Peyer's patch (tissue), 4 donors: ENCODE data around the gene TSEN34.
"Not testable (repeated sequence)": the region's sequence is repeated elsewhere in the genome, so short reads cannot be mapped to it uniquely, and the experiment has no call there.

Source experiments
- POLR2A ChIP-seq, 2 donors: fragments of 450-650 bp; IDR thresholded peaks; one replicate each; pipeline ENCODE4 v1.5.1; 2017; ENCODE audit warnings: antibody characterized with exemption in 2 of 2, mild to moderate bottlenecking in 2 of 2, moderate library complexity in 2 of 2
- TF ChIP-seq, protein P1 (sequence below), 6 experiments: fragments of 450-650 bp in 4 of 6; fragments of 200-600 bp in 2 of 6; sonication (generic) in 1 of 6; IDR thresholded peaks; one replicate each; pipeline ENCODE4 v1.5.1; 2017 to 2019; ENCODE audit warnings: antibody characterized with exemption in 6 of 6, mild to moderate bottlenecking in 3 of 6, moderate library complexity in 1 of 6

DNA sequence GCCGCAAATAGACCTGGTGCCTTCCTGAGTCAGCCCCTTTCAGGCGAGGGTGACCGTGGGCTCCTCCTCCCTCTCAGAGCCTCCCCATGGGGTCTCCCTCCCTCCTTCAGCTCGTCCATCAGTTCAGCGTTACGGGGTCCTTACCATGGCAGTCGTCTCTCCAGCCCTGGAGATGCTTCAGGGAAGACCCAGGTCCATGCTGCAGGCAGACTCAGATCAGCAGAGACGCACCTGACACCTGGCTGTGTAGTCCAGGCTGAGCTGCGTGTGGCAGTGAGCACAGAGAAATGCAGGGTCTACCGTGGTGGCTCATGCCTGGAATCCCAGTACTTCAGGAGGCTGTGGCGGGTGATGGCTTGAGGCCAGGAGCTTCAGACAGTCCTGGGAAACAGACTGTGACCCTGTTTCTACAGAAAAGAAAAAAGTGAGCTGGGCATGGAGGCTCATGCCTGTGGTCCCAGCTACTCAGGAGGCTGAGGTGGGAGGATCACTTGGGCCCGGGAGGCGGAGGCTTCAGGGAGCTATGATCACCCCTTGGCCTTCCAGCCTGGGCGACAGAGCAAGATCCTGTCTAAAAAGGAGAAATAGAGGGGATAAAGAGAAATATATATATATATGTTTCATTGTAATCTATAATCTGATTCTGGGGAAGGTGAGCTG lies 32.3 kb downstream of the TSEN34 start:
- TF ChIP-seq, protein P1, sequence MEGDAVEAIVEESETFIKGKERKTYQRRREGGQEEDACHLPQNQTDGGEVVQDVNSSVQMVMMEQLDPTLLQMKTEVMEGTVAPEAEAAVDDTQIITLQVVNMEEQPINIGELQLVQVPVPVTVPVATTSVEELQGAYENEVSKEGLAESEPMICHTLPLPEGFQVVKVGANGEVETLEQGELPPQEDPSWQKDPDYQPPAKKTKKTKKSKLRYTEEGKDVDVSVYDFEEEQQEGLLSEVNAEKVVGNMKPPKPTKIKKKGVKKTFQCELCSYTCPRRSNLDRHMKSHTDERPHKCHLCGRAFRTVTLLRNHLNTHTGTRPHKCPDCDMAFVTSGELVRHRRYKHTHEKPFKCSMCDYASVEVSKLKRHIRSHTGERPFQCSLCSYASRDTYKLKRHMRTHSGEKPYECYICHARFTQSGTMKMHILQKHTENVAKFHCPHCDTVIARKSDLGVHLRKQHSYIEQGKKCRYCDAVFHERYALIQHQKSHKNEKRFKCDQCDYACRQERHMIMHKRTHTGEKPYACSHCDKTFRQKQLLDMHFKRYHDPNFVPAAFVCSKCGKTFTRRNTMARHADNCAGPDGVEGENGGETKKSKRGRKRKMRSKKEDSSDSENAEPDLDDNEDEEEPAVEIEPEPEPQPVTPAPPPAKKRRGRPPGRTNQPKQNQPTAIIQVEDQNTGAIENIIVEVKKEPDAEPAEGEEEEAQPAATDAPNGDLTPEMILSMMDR (IDR thresholded peaks at IDR 0.05), result not testable (repeated sequence)
- TF ChIP-seq POLR2A (IDR thresholded peaks at IDR 0.05), result not testable (repeated sequence)
